ENCODE data around the gene SSR3.
"Not testable (repeated sequence)": the region's sequence is repeated elsewhere in the genome, so short reads cannot be mapped to it uniquely, and the experiment has no call there.

The SSR3 gene

GRCh38 chr3:156575641-156576040 lies 20.7 kb upstream of the SSR3 start:
- DNase-seq: no peak

DNA sequence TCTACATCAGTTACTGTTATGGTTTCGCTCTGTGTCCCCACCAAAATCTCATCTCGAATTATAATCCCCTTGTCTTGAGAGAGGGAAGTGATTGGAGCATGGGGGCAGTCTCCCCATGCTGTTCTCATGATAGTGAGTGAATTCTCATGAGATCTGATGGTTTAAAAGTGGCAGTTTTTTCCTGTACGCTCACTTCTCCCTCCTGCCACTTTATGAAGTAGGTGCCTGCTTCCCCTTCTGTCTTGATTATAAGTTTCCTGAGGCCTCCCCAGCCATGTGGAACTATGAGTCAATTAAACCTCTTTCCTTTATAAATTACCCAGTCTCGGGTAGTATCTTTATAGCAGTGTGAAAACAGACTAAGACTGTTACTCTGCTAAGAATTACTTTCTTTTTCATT lies 15.0 kb upstream of the SSR3 start:
- not testable (repeated sequence) for DNase-seq

- DNase-seq: not testable (repeated sequence)
Measured at GRCh38 chr3:156569016-156569415, 14.1 kb upstream of the SSR3 start.

DNA sequence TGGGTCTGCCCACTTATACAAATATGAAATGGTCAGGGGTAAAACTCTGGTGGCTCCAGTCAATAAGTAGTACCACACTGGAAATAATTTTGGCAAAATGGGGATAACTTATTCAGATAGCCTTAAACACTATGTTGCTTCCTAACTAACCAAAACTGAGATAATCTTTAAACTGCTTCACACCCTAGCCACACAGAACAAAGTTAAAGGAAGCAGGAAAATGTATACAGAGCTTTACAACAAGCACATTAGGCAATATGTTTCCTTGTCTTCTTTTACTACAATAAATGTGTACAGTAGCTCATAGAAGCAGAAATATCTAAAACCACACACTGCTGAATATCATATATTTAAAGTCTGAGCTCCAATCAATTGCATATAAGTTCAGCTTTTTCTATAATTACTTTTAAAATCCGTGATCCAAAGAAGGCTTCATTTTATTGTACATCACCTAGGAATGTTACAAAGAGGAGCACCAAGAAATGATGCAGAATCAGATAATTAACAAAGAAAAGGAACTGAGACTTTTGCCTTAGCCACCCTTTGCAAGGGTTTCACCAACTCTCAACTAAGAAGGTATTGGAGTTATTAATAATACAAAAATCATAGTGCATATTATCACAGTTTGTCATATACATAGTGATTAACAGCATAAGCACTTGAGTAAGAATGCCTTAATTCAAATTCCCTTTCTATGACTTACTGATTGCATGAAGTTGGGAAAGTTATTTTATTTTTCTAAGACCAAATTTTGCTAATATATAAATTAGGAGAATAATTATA lies 9.2 kb upstream of the SSR3 start:
- no peak for DNase-seq

DNA sequence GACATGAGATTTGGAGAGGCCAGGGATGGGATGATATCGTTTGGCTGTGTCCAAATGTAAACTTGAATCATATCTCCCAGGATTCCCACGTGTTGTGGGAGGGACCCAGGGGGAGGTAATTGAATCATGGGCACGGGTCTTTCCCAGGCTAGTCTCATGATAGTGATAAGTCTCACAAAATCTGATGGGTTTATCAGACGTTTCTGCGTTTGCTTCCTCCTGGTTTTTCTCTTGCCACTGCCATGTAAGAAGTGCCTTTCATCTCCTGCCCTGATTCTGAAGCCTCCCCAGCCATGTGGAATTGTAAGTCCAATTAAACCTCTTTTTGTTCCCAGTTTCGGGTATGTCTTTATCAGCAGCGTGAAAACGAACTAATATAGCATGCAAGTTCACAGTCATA lies 7.6 kb upstream of the SSR3 start:
- DNase-seq: not testable (repeated sequence)

GRCh38 chr3:156561533-156561932 lies 6.6 kb upstream of the SSR3 start:
- DNase-seq: no peak

DNA sequence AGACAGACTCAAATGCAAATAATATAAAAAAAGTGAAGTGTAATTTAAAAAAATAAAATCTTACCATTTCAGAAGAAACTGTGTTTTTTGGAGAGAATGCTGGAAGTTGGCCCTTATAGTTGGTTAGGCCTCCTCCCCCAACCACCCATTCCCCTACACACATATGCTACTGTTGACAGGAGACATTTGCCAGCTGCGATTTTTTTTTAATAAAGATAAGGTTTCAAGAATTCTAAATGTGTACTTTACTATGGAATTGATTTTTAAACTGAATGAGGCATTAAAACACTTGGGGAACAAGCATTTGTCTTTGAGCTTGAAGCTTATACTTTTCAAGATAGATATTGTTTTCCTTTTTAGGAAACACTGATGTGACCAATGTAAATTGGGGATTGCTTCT lies 4.4 kb upstream of the SSR3 start:
- DNase-seq: no peak

GRCh38 chr3:156558389-156558788 lies 3.5 kb upstream of the SSR3 start:
- no peak for DNase-seq

DNA sequence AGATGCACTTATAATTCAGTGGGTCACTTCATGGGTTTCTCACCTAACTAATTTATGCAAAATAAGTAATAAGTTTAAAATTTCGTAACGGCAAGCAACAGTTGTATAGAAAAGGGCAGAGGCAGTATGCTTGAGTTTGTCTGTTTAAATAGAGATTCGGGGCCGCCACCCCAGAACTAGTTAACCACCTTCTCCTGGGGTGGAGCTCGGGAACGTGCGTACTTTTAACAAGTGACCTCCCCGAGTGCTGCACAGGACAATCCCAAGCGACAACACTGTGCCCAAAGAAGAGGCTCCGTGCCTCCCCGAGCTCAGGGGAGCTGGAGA lies 439 bp downstream of the SSR3 start:
- DNase-seq: no peak

DNA sequence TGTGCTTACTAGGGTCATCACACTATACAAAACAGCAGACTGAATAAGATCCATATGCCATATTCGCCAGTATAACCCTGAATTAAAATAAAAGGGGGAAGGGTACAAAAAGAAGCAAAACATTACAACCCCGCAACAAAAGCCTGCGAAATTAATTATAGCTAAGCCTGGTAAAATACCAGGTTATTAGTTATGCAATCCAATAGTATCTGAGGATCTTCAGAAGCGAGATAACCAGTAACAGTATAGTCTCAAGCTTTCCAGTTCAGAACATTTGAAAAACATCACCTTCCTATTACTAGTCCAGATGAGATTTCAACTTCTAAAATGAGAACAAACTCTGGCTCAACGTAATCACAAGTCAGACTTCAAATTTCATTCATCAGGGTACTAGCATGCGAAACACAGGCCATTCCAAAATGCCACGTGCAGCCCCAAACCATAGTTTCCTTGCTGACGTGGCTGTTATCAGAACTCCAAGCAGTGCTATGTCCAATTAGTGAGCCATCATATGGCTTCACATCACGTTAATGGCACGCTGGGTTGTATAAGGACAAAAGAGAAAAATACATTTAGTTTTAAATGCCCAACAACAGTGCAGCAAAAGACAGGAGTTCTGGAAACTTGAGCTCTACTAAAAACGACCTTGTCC lies 1.1 kb downstream of the SSR3 start:
- DNase-seq: no peak

DNA sequence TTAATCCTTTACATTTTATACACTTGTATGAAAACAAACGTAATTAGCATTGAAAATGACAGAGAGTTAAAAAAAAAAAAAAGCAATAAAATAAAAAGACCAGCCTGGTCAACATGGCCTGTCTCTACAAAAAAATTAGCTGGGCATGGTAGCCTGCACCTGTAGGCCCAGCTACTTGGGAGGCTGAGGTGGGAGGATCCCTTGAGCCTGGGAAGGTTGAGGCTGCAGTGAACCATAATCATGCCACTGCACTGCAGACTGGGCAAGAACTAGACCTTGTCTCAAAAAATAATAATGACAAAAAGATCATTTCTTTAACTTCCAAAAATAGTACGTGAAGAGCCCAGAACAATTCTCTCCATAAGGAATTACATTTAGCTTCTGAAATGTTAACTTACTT lies 1.9 kb downstream of the SSR3 start:
- DNase-seq: no peak

DNA sequence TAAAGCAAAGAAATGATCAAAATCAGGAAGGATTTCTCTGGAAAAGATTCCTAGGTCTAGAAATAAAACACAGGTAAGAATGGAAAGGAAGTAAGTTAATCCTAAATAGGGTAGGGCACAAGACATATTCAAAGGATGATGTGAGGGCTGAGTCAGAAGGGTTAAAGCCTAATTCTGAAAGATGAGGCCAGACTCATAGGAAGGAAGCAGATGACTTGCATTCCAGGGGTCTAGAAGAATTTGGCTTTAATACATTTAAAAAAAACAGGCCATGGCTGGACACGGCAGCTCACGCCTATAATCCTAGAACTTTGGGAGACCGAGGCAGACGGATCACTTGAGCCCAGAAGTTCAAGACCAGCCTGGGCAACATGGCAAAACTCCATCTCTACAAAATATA lies 3.2 kb downstream of the SSR3 start:
- no peak for DNase-seq

DNA sequence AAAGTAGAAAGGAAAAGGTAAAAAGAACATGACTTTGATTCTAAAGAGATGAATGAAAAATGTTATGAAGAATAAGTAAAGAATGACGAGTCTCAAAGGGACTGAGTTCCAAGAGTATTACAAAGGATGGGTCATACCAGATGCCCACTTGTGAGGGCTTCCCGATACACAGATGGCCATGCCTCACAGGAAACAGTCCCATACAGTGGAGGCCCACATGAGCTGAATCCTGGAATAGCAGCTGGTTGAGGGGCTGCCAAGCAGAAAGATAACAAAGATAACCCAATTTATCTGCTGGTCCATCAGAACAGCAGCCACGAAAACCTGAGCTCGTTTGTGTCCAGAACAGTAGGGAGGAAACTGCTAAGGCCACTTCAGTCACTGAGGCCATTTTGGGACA lies 3.7 kb downstream of the SSR3 start:
- no peak for DNase-seq

DNA sequence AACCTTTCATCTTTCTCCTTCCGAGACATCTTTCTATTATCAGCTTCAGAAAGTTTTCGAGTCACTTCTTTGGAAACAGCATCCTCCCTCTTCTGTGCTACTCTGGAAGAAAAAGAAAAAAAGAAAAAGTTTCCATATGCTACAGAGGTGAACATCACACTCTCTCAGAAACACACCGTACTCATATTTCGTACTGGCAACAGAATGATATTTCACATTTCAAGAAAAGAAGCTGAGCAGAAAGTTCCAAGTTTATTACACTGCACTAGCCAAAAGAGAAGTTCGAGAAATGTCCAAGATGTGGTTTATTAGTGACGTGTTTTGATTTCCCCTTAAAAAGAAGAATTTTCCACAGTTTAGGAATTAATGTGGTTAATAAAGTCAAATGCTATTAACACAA lies 6.0 kb downstream of the SSR3 start:
- DNase-seq: no peak

GRCh38 chr3:156548041-156548687 lies 6.8 kb downstream of the SSR3 start:
- DNase-seq: no peak

GRCh38 chr3:156547637-156548036 lies 7.3 kb downstream of the SSR3 start:
- no peak for DNase-seq

DNA sequence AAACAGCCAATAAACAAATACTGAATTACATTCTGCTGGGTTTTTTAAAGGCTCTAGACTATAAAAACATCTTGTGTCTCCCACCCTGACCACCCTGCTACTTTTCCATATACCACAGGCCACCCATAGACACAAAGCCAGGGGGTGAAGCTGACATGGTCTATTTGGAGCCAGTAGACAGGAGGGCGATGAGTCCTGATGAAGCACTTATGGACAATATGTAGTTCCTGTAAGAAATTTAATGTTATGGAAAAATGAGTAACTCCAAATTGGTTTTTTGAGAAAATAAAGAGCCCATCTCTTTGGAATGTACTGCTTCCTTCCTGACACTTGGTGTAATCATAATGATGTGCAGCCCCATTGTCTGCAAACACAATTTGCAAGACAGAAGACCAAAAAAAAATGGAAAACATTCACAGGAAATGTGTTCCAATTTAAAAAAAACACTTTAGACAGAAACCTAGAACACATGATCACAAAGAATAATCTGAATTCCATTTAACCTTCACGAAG lies 11.8 kb downstream of the SSR3 start:
- DNase-seq: no peak

- DNase-seq: no peak
Measured at GRCh38 chr3:156542101-156543042, 12.5 kb downstream of the SSR3 start.

- no peak for DNase-seq
Measured at GRCh38 chr3:156539802-156540201, 15.1 kb downstream of the SSR3 start.

- no peak for DNase-seq
Measured at GRCh38 chr3:156539051-156539450, 15.9 kb downstream of the SSR3 start.

- DNase-seq: no peak
Measured at GRCh38 chr3:156536524-156537316, 18.2 kb downstream of the SSR3 start.

DNA sequence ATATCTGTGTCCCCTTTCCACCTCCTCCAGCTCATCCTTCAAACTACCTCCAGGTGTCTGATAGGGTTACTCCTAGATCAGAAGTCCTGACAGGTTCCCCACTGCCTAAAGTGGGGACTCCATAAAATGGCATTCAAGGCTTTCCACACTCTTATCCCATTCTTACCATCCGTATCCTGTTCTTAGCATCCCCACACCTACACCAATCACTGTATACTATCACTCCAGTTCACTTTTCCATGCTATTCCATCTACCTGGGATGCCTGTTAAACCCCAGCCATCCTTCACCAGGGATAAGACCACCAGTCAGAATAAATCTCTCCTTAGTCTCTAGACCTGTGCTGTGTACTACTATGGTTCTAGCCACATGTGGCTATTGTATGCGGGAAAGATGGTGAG lies 19.1 kb downstream of the SSR3 start:
- DNase-seq: no peak

Measured in islet precursor cell (in vitro differentiated cells).